ENCODE data around the gene YJEFN3. TPM values are rescaled to one million over a fixed set of nuclear protein-coding genes. Genes with fewer than 3 reads are reported as not detected.
A peak's percentile ranks its signal among the peaks of the same experiment; 100 is the strongest.

Gene YJEFN3
- total RNA-seq, 1 donor from 2014 or later = 2.6 TPM

- no peak for TF ChIP-seq CTCF (IDR thresholded peaks at IDR 0.05)
- TF ChIP-seq EZH2phosphoT487 (IDR thresholded peaks at IDR 0.05) = no peak
- TF ChIP-seq EZH2 (IDR thresholded peaks at IDR 0.05) = no peak
- no peaks in the 10 kb centered on the region for H3F3A ChIP-seq (ENCODE audit: low read depth)
Measured at GRCh38 chr19:19558636-19559035, 29.9 kb downstream of the YJEFN3 start.

GRCh38 chr19:19559931-19560330, 31.2 kb downstream of the YJEFN3 start:
- H3K27ac Mint-ChIP-seq = no peak overlapping the region

More at GRCh38 chr19:19558636-19559035, 29.9 kb downstream of the YJEFN3 start:
- H2AFZ ChIP-seq (replicated peaks) = no peak overlapping the region
- H3K4me3 ChIP-seq = no peak overlapping the region
- Mint-ChIP-seq H3K27ac (no peak overlapping the region), H3K9me3 (no peaks in the 10 kb centered on the region), H3K4me1 (no peaks in the 10 kb centered on the region), H3K27me3 (ENCODE audit: insufficient read depth, low read depth) (peaks cover 2% of the 10 kb centered on the region), H3K36me3 (peaks cover 7% of the 10 kb centered on the region), H3K4me3 (no peak overlapping the region)
- no peaks in the 10 kb centered on the region for H3K36me3 ChIP-seq
- H4K20me1 ChIP-seq (ENCODE audit: low read depth) = no peaks in the 10 kb centered on the region
- no peaks in the 10 kb centered on the region for H3K27me3 ChIP-seq
- no peaks in the 10 kb centered on the region for H3K4me1 ChIP-seq
- DNase-seq (ENCODE audit: low spot score) = no peak
- H3K79me2 ChIP-seq (ENCODE audit: low read depth) = no peaks in the 10 kb centered on the region
- H3K9me3 ChIP-seq (ENCODE audit: low read depth) = no peaks in the 10 kb centered on the region
- H3K27ac ChIP-seq = no peak overlapping the region
- H3K9ac ChIP-seq = no peak overlapping the region
- H3K4me2 ChIP-seq = no peak overlapping the region

GRCh38 chr19:19561946-19562664, 33.4 kb downstream of the YJEFN3 start:
- peak overlapping the region; percentile 37 for H3K27ac Mint-ChIP-seq
- no peak overlapping the region for H3K9ac ChIP-seq
- TF ChIP-seq EZH2 (IDR thresholded peaks at IDR 0.05) = no peak
- TF ChIP-seq CTCF (IDR thresholded peaks at IDR 0.05) = no peak
- TF ChIP-seq EZH2phosphoT487 (IDR thresholded peaks at IDR 0.05) = no peak

More at GRCh38 chr19:19559931-19560330, 31.2 kb downstream of the YJEFN3 start:
- no peaks in the 10 kb centered on the region for H3K4me1 Mint-ChIP-seq
- H3K4me2 ChIP-seq = no peak overlapping the region
- peaks cover 4% of the 10 kb centered on the region for H3K27me3 Mint-ChIP-seq (ENCODE audit: insufficient read depth, low read depth)
- H2AFZ ChIP-seq (replicated peaks) = no peak overlapping the region
- H3K9me3 Mint-ChIP-seq = no peaks in the 10 kb centered on the region
- H3K36me3 Mint-ChIP-seq = peaks cover 13% of the 10 kb centered on the region
- H3K79me2 ChIP-seq (ENCODE audit: low read depth) = no peaks in the 10 kb centered on the region
- H3K36me3 ChIP-seq = no peaks in the 10 kb centered on the region
- H3K4me1 ChIP-seq = no peaks in the 10 kb centered on the region
- no peaks in the 10 kb centered on the region for H4K20me1 ChIP-seq (ENCODE audit: low read depth)
- no peaks in the 10 kb centered on the region for H3K9me3 ChIP-seq (ENCODE audit: low read depth)
- no peaks in the 10 kb centered on the region for H3K27me3 ChIP-seq
- H3K4me3 ChIP-seq = no peak overlapping the region
- no peak overlapping the region for H3K27ac ChIP-seq
- H3F3A ChIP-seq (ENCODE audit: low read depth) = no peaks in the 10 kb centered on the region
- H3K4me3 Mint-ChIP-seq = no peak overlapping the region
- no peak for TF ChIP-seq EZH2 (IDR thresholded peaks at IDR 0.05)
- no peak for TF ChIP-seq EZH2phosphoT487 (IDR thresholded peaks at IDR 0.05)
- no peak for TF ChIP-seq CTCF (IDR thresholded peaks at IDR 0.05)
- DNase-seq (ENCODE audit: low spot score) = no peak
- no peak overlapping the region for H3K9ac ChIP-seq

More at GRCh38 chr19:19561946-19562664, 33.4 kb downstream of the YJEFN3 start:
- H3K4me3 Mint-ChIP-seq = no peak overlapping the region
- H3F3A ChIP-seq (ENCODE audit: low read depth) = no peaks in the 10 kb centered on the region
- H3K27ac ChIP-seq = no peak overlapping the region
- no peaks in the 10 kb centered on the region for H3K4me1 ChIP-seq
- H3K79me2 ChIP-seq (ENCODE audit: low read depth) = no peaks in the 10 kb centered on the region
- H2AFZ ChIP-seq (replicated peaks) = no peak overlapping the region
- no peaks in the 10 kb centered on the region for H3K9me3 Mint-ChIP-seq
- H3K4me1 Mint-ChIP-seq = no peaks in the 10 kb centered on the region
- H3K36me3 ChIP-seq = no peaks in the 10 kb centered on the region
- peaks cover 5% of the 10 kb centered on the region for H3K27me3 Mint-ChIP-seq (ENCODE audit: insufficient read depth, low read depth)
- H3K36me3 Mint-ChIP-seq = peaks cover 17% of the 10 kb centered on the region
- H4K20me1 ChIP-seq (ENCODE audit: low read depth) = no peaks in the 10 kb centered on the region
- no peak for DNase-seq (ENCODE audit: low spot score)
- H3K9me3 ChIP-seq (ENCODE audit: low read depth) = no peaks in the 10 kb centered on the region
- no peak overlapping the region for H3K4me3 ChIP-seq
- H3K27me3 ChIP-seq = no peaks in the 10 kb centered on the region
- no peak overlapping the region for H3K4me2 ChIP-seq
